Activated B cell treated with CpG ODN at 0.5 μM for 24 hours (primary cell): Measurements from ENCODE around the gene TMEM100. TPM values are rescaled to one million over a fixed set of nuclear protein-coding genes. Genes with fewer than 3 reads are reported as not detected.

Experiments
- ATAC-seq: fragments of 200-7000 bp; cut with Tn5 transposase; one replicate; pipeline ENCODE4 v1.10.0; 2021; ENCODE audit warnings: low read depth, mild to moderate bottlenecking, moderate library complexity
- CTCF ChIA-PET: fragments of 350-600 bp; sonication (Branson Sonifier 250); formaldehyde crosslinking; loops from one replicate; lab custom pipeline; 2021; ENCODE audit warnings: antibody characterized with exemption; lab: Charles Lee
- POLR2A ChIA-PET: fragments of 350-600 bp; sonication (Branson Sonifier 250); formaldehyde crosslinking; loops from one replicate; lab custom pipeline; 2021; ENCODE audit warnings: antibody characterized with exemption; lab: Charles Lee
- DNase-seq: peaks from one replicate; pipeline ENCODE4 v3.0.0; 2022
- H3K27ac Mint-ChIP-seq: one replicate; pipeline ENCODE4 v1.8.0; 2020; ENCODE audit warnings: mixed read lengths
- H3K27me3 Mint-ChIP-seq: one replicate; pipeline ENCODE4 v1.8.0; 2021; ENCODE audit warnings: mixed read lengths
- H3K36me3 Mint-ChIP-seq: one replicate; pipeline ENCODE4 v1.8.0; 2021; ENCODE audit warnings: low read depth, mixed read lengths
- H3K4me1 Mint-ChIP-seq: one replicate; pipeline ENCODE4 v1.8.0; 2021; ENCODE audit warnings: mixed read lengths
- H3K4me3 Mint-ChIP-seq: one replicate; pipeline ENCODE4 v1.8.0; 2020; ENCODE audit warnings: mild to moderate bottlenecking, mixed read lengths
- H3K9me3 Mint-ChIP-seq: one replicate; pipeline ENCODE4 v1.8.0; 2020; ENCODE audit warnings: mixed read lengths
- intact Hi-C: fragments of 100-400 bp; cut with micrococcal nuclease; formaldehyde crosslinking; loops from one replicate; pipeline ENCODE4 v1.15.1; 2024
- total RNA-seq: library from RNA; stranded (reverse); gene quantifications from 2 replicates; pipeline ENCODE4 v1.2.3, GENCODE V29; 2022
- TF ChIP-seq, protein P1 (sequence below): fragments of 200-600 bp; IDR thresholded peaks from one replicate; pipeline ENCODE4 v1.8.0; 2022; ENCODE audit warnings: antibody characterized with exemption, mild to moderate bottlenecking

Gene TMEM100
- total RNA-seq, 1 donor from 2014 or later, result not detected

DNA sequence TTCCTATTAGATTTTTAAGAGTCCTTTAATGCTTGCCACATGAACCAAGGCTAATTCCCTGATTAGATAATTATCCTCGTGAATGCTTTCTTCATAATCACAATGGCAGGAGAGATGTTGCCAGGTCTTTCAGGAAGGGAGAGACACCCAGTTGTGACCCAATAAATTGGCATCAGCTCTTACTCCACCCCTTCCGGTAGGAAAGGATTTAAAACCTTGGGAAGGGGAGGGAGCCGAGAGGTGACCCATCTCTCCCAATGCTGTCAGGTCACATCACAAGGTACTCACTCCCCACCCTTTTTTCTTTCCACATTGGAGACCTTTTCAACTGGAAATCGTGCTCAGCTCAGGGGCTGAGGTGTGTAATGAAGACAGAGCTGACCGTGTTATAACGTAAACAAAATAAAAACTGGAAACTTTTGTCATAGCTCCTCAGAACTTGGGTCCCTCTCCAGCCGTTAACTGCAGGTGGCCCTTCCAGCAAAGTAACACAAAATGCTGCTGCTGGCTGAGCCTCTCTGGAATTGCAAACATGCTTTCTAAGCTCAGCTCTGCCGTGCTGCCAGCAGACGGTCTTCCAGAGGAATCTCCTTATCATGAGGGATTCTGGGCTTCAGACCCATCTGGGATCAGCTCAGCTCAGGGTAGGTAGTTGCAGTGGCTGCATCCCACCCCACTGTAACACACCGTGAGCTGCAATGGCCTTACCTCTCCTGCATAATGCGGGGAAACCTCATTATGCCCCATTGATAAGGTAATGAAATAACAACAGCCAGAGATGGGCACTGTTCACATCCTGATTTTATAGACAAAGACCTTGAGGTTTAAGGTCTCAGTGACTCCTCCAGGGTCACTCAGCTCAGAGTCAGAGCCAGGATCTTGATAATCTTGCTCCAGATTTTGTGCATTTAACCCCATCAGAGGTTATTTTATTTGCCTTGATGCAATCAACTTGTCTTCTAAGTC lies 15.6 kb downstream of the TMEM100 start:
- CTCF ChIA-PET, result no interaction called here
- TF ChIP-seq, protein P1, sequence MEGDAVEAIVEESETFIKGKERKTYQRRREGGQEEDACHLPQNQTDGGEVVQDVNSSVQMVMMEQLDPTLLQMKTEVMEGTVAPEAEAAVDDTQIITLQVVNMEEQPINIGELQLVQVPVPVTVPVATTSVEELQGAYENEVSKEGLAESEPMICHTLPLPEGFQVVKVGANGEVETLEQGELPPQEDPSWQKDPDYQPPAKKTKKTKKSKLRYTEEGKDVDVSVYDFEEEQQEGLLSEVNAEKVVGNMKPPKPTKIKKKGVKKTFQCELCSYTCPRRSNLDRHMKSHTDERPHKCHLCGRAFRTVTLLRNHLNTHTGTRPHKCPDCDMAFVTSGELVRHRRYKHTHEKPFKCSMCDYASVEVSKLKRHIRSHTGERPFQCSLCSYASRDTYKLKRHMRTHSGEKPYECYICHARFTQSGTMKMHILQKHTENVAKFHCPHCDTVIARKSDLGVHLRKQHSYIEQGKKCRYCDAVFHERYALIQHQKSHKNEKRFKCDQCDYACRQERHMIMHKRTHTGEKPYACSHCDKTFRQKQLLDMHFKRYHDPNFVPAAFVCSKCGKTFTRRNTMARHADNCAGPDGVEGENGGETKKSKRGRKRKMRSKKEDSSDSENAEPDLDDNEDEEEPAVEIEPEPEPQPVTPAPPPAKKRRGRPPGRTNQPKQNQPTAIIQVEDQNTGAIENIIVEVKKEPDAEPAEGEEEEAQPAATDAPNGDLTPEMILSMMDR, result no peak

GRCh38 chr17:55705847-55706246 lies 16.8 kb downstream of the TMEM100 start:
- peaks cover 9% of the 10 kb centered on the region for H3K9me3 Mint-ChIP-seq
- ChIA-PET CTCF (no interaction called here), POLR2A (no interaction called here)
- H3K27me3 Mint-ChIP-seq, result peaks cover 19% of the 10 kb centered on the region
- H3K27ac Mint-ChIP-seq, result no peak overlapping the region
- ATAC-seq (no peak), DNase-seq (no peak)
- H3K4me1 Mint-ChIP-seq, result no peaks in the 10 kb centered on the region
- TF ChIP-seq, protein P1, result no peak
- no peaks in the 10 kb centered on the region for H3K36me3 Mint-ChIP-seq
- no peak overlapping the region for H3K4me3 Mint-ChIP-seq
- intact Hi-C loops, result no loop called here

More for the DNA sequence above, 15.6 kb downstream of the TMEM100 start:
- peaks cover 3% of the 10 kb centered on the region for H3K9me3 Mint-ChIP-seq
- ATAC-seq (no peak), DNase-seq (no peak)
- H3K27ac Mint-ChIP-seq, result no peak overlapping the region
- intact Hi-C loops, result no loop called here
- no peaks in the 10 kb centered on the region for H3K36me3 Mint-ChIP-seq
- no peaks in the 10 kb centered on the region for H3K4me1 Mint-ChIP-seq
- POLR2A ChIA-PET, result no interaction called here
- H3K27me3 Mint-ChIP-seq, result peaks cover 15% of the 10 kb centered on the region
- no peak overlapping the region for H3K4me3 Mint-ChIP-seq

DNA sequence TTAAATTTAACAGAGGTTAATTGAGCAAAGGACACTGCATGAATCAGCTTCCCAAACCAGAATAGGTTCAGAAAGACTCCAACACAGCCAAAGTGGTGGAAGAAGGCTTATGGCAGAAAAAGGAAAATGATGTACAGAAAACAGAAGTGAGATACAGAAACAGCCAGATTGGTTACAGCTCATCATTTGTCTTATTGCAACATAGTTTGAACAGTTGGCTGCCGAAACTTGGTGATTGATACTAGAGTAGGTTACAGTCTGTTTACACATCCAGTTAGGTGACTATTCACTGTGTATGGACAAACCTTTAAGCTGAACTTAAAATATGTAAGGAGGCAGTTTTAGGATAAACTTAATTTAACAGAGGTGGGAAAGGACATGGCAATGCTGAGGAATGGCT lies 18.3 kb downstream of the TMEM100 start:
- no peak for DNase-seq
- no peaks in the 10 kb centered on the region for H3K36me3 Mint-ChIP-seq
- H3K4me1 Mint-ChIP-seq, result no peaks in the 10 kb centered on the region
- intact Hi-C loops, result no loop called here
- POLR2A ChIA-PET, result no interaction called here
- no peak overlapping the region for H3K27ac Mint-ChIP-seq
- TF ChIP-seq, protein P1, result no peak
- CTCF ChIA-PET, result interaction anchor here (1.2 to 1.3 kb wide), 2 partner anchors 12 to 178 kb away, joined by 3 to 4 read pairs; no protein-coding TSS in a partner anchor
- ATAC-seq, result no peak
- no peak overlapping the region for H3K4me3 Mint-ChIP-seq
- peaks cover 10% of the 10 kb centered on the region for H3K9me3 Mint-ChIP-seq
- H3K27me3 Mint-ChIP-seq, result peaks cover 20% of the 10 kb centered on the region

DNA sequence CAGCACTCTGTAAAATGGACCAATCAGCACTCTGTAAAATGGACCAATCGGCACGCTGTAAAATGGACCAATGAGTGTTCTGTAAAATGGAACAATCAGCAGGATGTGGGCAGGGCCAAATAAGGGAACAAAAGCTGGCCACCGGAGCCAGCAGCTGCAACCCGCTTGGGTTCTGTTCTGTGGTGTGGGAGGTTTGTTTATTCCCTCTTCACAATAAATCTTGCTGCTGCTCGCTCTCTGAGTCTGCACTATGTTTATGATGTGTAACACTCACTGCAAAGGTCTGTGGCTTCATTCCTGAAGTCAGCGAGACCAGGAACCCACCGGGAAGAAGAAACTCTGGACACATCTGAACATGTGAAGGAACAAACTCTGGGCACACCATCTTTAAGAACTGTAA lies 20.5 kb downstream of the TMEM100 start:
- H3K4me3 Mint-ChIP-seq, result no peak overlapping the region
- TF ChIP-seq, protein P1, result no peak
- ChIA-PET POLR2A (no interaction called here), CTCF (interaction anchor here (2.9 kb wide), 1 partner anchor 16 kb away, joined by 10 read pairs; no protein-coding TSS in a partner anchor)
- ATAC-seq (no peak), DNase-seq (no peak)
- H3K36me3 Mint-ChIP-seq, result no peaks in the 10 kb centered on the region
- intact Hi-C loops, result no loop called here
- peaks cover 24% of the 10 kb centered on the region for H3K27me3 Mint-ChIP-seq
- H3K4me1 Mint-ChIP-seq, result no peaks in the 10 kb centered on the region
- peaks cover 10% of the 10 kb centered on the region for H3K9me3 Mint-ChIP-seq
- no peak overlapping the region for H3K27ac Mint-ChIP-seq

DNA sequence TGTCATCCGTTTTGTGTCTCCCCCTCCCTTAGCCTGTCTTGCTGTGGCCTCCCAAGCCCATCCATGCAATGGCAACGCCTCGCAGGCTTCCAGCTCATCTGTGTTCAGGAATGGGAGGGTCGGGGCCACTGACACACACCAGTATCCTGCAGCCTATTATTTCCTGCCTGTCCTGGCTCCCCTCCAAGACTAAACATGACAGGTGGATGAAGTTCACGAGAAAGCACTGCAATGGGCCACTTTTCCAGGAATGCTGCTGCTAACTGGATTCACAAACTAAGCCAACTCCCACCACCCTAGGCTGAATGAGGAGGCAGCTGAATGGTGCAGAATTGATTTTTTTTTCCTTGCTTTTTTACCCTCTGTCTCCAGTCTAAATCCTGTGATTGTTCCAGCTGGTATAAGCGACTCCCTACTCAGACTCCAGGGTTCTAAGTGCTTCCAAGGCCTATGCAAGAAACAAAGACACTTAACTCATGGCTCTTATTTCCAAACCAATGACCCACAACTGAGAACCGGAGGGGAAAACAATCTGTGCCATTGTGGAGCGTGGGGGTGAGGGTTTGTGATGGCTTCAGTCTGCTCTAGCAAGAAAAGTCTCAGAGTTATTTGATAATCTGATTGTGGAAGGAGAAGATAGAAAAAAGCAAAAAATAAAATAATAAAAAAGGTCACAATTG lies 23.3 kb downstream of the TMEM100 start:
- Mint-ChIP-seq H3K9me3 (peaks cover 10% of the 10 kb centered on the region), H3K27me3 (peaks cover 24% of the 10 kb centered on the region), H3K36me3 (no peaks in the 10 kb centered on the region), H3K4me3 (no peak overlapping the region), H3K4me1 (no peaks in the 10 kb centered on the region), H3K27ac (no peak overlapping the region)
- ChIA-PET POLR2A (no interaction called here), CTCF (no interaction called here)
- intact Hi-C loops, result no loop called here
- DNase-seq (no peak), ATAC-seq (no peak)
- TF ChIP-seq, protein P1, result no peak
